Left hindlimb (tissue), 1 donor: Measurements from ENCODE around the gene POLRMT.
"Not testable (repeated sequence)": the region's sequence is repeated elsewhere in the genome, so short reads cannot be mapped to it uniquely, and the experiment has no call there.

ENCODE experiments used
- DNase-seq: peaks from one replicate; pipeline ENCODE4 v3.0.0-alpha.2; 2018

Gene POLRMT

GRCh38 chr19:646779-647565, 13.6 kb upstream of the POLRMT start:
- DNase-seq: no peak

GRCh38 chr19:645912-646778, 12.8 kb upstream of the POLRMT start:
- DNase-seq: no peak

- DNase-seq: no peak
Observed at GRCh38 chr19:644789-645188, 11.5 kb upstream of the POLRMT start.

GRCh38 chr19:644363-644762, 11.0 kb upstream of the POLRMT start:
- DNase-seq: no peak

GRCh38 chr19:643736-644135, 10.4 kb upstream of the POLRMT start:
- no peak for DNase-seq

- DNase-seq: no peak
Observed at GRCh38 chr19:642767-643727, 9.7 kb upstream of the POLRMT start.

GRCh38 chr19:641702-642101, 8.4 kb upstream of the POLRMT start:
- DNase-seq: no peak

- DNase-seq: no peak
Observed at GRCh38 chr19:640606-641189, 7.4 kb upstream of the POLRMT start.

GRCh38 chr19:640161-640558, 6.8 kb upstream of the POLRMT start:
- DNase-seq: no peak

GRCh38 chr19:639253-640160, 6.2 kb upstream of the POLRMT start, which contains the start of gene FGF22:
TSS of gene FGF22 (plus strand) at chr19:639879. CDS start at chr19:639926, 47 bp downstream.
- DNase-seq: peak; percentile 92

GRCh38 chr19:638906-639252, 5.5 kb upstream of the POLRMT start:
- DNase-seq: no peak

GRCh38 chr19:634975-635652, 1.8 kb upstream of the POLRMT start:
- DNase-seq: no peak

- no peak for DNase-seq
Observed at GRCh38 chr19:633786-634639, 676 bp upstream of the POLRMT start.

- no peak for DNase-seq
Observed at GRCh38 chr19:632579-633067, 714 bp downstream of the POLRMT start.

- DNase-seq: no peak
Observed at GRCh38 chr19:629961-630714, 3.2 kb downstream of the POLRMT start.

GRCh38 chr19:629515-629914, 3.8 kb downstream of the POLRMT start:
- DNase-seq: not testable (repeated sequence)

GRCh38 chr19:628168-628567, 5.2 kb downstream of the POLRMT start:
- DNase-seq: no peak

GRCh38 chr19:626566-626965, 6.8 kb downstream of the POLRMT start:
- DNase-seq: not testable (repeated sequence)

GRCh38 chr19:625257-625656, 8.1 kb downstream of the POLRMT start:
- no peak for DNase-seq
